Right renal pelvis (tissue), 4 donors: ENCODE measurements around the gene UNC5A. TPM values are rescaled to one million over a fixed set of nuclear protein-coding genes. Genes with fewer than 3 reads are reported as not detected.

Experiments
- DNase-seq, 4 donors: peaks; one replicate each; pipeline ENCODE4 v3.0.0-alpha.2; 2013; ENCODE audit warnings: low read depth in 4 of 4, low spot score in 3 of 4, missing footprints in 1 of 4
- polyA plus RNA-seq, 4 donors: library from polyadenylated mRNA; unstranded; fragments of 120-200 nt; gene quantifications; one replicate each; pipeline ENCODE4 v1.2.1, GENCODE V29; 2013; ENCODE audit not compliant: insufficient read length in 4 of 4

Gene UNC5A
- polyA plus RNA-seq, 4 donors, result 0.11 to 0.38 (median 0.16) TPM

DNA sequence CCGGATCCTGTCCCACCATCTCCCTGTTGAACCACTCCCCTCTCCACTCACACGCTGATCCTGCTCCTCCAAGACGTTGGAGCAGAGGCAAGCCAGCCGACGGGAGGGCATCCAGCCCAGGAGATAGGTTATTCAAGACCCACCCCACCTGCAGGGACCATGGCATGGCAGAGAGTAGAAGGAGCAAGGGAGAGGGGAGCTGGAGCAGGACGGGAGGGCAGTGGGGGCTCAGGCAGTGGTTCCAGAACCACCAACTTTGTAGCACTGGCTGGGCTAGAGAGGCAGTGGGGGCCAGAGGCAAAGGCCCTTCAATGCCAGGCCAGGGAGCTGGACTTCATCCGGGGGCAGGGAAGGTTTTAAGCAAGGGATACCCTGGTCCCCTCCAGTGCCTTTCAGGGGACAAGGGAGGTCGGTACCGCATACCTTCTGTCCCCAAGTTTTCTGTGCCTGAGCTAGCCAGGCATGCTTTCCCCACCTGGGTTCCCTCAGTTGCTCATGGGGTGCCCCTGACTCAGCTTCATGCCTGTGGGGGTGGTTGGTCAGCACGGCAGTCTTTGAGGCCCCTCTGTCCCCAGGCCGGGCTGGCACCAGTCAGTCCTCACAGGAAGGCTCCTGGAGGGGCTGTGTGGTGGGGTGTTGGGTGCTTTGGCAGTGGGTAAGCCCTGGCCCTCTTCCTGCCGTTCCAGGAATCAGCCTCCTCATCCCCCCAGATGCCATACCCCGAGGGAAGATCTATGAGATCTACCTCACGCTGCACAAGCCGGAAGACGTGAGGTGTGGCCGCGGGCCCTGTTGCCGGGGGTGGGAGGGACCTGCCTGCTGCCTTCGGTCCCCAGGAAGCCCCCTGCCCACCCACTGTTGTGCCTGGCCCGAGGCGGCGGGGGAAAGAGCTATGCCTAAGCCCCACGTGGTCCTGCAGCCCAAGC is 66.4 kb downstream of the UNC5A start:
- DNase-seq, result no peak

DNA sequence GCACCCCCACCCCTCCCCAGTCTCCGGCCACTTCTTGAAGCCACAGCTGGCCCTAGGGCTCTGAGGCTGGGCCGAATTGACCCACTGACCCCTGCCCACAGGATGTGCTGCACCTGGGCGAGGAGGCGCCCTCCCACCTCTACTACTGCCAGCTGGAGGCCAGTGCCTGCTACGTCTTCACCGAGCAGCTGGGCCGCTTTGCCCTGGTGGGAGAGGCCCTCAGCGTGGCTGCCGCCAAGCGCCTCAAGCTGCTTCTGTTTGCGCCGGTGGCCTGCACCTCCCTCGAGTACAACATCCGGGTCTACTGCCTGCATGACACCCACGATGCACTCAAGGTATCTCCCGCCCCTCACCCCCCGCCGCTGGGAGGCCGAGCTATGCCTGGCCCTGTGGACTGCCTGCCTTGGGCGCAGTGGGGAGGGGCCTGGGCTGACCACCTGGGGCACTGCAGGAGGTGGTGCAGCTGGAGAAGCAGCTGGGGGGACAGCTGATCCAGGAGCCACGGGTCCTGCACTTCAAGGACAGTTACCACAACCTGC is 67.5 kb downstream of the UNC5A start:
- DNase-seq, result no peak

DNA sequence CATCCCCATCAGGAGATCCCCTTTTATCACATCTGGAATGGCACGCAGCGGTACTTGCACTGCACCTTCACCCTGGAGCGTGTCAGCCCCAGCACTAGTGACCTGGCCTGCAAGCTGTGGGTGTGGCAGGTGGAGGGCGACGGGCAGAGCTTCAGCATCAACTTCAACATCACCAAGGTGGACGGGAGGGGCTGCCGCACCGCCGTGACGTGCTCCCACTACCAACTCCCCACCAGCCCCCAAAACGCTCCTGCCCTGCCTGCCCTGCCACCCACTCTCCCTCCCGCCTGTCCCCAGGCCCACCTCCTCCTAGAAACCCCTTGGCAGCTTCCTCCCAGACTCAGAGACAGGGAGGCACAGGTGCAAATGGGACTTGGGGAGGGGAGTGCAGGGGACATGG is 68.1 kb downstream of the UNC5A start:
- no peak for DNase-seq

DNA sequence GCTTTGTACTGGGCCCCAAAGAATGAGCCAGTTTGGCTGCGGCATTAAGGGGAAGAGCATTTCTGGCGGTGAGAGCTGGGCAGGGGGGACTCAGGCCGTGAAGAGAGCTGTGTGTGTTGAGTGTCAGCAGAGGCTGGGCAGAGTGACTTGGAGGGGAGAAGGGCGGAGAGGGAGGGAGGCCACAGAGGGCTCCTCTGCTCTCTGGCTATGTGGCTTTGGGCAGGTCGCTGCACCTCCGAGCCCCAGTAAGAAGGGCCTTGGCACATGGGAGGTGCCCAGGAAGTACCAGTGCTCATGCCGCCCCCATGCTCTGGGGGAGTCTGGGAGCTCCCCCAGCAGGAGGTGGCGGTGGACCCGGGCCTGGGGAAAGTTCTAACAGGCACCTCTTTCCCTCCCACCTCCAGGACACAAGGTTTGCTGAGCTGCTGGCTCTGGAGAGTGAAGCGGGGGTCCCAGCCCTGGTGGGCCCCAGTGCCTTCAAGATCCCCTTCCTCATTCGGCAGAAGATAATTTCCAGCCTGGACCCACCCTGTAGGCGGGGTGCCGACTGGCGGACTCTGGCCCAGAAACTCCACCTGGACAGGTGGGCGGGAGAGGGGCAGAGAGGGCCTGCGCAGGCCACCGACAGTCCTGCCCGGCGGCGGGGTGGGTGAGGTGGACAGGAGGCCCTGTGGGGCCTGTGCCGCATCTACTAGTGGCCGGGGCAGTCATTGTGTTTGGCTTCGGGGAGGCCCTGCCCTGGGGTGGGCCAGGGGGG is 68.7 kb downstream of the UNC5A start:
- DNase-seq, result no peak

DNA sequence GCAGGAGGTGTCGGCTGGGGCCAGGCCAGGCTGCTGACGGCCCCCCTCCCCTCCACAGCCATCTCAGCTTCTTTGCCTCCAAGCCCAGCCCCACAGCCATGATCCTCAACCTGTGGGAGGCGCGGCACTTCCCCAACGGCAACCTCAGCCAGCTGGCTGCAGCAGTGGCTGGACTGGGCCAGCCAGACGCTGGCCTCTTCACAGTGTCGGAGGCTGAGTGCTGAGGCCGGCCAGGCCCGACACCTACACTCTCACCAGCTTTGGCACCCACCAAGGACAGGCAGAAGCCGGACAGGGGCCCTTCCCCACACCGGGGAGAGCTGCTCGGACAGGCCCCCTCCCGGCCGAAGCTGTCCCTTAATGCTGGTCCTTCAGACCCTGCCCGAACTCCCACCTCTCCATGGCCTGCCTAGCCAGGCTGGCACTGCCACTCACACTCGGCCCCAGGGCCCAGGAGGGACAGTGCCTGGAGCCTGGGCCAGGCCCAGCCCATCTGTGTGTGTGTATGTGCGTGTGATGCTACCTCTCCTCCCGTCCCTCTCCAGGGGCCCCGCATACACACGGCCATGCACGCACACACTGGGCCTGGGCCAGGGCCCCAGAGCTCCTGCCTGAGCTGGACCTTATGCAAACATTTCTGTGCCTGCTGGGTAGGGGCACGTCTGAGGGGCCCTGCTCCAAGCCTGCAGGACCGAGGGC is 69.5 kb downstream of the UNC5A start:
- DNase-seq, result no peak

DNA sequence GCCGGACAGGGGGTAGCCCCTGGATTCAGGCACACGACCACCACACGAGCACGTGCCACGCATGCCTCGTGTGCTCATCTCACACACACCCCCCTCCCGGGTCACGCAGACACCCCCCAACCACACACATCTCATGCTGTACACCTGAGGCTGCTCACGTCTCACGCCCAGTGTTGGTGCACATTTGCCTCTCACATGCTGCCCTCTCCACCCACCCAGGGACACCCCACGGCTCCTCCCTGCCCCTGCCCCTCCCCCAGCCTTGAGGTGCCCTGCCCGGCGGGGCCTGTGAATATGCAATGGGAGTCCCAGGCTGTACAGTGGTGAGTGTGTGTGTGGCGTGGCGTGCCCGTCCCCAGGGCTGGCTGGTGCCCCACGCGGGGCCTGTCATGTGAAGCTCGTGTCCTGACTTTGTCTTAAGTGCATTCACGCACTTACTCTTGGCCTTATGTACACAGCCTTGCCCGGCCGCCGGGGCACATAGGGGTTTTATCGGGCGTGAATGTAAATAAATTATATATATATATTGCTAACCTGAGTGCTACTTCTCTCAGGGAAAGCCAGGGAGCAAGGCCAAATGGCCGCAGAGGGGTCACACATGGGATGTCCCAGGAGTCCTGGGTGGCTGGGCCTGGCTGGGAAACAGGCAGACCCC is 70.1 kb downstream of the UNC5A start:
- no peak for DNase-seq

DNA sequence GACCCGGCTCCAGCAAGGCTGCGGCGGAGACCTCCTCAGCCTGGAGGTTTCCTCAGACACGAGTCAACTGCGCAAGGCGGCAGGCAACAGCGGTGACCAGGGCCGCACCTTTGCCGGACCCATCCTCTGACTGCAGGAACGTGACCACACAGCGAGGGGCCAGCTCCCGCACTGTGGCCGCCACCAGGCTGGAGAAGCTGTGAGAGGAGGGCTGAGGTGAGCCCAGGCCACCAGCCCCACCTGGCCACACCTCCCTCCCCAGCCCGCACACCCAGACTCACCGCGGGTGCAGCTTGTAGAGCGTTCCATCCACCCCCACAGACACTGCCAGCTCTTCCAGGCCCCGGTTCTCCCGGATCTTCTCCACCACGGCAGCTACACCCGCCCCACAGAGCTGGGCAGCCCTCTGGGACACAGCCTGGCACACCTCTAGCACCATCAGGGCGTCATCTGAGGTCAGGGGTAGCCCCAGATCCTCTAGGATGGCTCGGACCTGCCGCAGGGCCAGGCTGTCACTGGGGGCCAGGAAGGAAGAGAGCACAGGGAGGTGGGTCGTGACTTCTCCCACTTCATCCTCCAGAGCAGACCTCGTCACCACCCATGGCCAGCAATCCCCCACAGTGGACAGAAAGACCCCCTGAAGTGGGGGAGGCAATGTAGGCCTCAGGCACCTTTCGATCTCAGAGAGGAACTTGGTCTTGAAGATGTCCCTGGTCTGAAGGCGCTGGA is 70.8 kb downstream of the UNC5A start:
- DNase-seq, result no peak

DNA sequence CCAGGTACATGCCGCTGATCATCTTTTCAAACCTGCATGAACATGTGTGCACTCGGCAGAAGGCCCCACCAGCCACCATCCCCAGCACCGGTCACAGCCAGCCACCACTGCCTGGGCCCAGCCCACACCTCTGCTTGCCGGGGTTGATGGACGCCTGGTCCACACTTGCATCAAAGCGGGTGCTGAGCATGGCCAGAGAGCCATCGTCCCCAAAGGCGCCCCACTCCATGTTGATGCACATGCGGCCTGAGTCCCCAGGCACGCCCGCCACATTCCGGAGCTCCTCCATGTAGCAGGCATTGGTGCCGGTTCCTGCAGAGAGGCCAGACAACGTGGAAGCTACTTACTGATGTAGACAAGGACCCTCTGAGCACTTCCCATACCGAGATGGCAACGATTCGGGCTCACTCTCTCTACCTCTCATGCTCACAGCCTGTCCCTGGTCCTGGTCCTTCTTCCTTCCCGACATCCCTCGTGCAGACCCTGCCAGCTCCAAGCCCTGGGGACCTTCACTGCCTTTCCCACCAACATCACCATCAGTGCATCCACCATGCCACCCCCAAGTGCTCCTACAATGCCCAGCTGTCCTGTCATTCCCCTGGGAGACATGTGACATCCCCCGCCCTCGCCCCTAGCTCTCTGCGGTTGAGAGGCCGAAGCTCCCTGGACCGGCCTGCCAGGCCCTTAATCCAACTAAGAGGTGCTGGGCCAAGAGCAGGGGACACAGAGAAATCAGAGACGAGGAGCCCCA is 71.6 kb downstream of the UNC5A start:
- no peak for DNase-seq

DNA sequence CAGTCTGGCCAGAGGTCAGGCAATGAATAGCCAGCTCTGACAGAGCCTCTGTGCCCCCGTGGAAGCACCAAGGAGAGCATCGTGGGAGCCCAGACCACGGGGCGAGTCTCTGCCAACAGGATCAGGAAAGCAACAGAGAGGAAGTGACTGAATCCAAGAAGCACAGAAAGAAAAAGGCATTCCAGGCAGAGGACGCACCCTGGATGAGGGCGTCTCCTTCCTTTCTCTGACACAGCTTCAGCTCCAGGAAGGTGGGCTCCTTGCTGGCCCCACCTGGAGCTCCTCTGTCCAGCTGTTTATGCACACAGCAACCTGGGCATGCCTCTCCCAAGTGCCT is 72.2 kb downstream of the UNC5A start:
- DNase-seq, result no peak

DNA sequence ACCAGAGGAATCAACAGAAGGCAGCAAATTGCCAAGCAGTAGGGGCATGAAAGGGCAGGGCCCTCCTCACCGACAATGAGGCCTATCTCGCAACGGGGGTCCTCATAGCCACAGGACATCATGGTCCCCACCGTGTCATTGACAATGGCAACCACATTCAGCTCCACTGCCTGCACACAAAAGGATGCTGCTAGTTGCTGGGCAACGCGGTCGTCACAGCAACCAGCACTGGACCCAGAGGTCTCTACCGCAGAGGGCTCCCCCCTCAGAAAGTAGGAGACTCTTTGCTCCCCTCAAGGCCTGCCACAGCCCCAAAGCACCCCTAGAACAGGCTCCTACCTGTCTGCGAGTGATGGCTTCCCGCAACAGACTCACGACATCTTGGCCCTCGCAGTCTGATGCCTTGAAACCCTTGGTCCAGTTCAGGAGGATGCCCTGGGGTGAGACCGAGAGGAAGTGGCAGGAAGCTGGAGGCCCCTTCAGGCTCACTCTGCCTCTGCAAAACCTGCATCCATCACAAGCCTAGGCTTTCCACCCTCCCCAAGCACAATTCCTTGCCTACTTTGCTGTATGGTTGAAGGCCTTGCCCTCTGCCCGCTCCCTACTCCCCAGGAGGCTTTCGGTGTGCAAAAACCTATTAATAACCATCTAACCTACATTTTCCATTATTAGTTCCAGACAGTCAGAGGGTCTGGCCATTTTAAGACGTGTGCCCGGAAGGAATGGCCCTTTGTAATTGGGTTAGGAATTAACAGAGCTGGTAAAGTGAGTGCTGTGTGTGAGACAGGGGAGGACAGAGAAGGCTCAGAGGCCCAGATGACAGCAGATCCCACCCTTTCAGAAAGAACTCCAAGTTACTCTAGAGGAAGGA is 73.6 kb downstream of the UNC5A start:
- DNase-seq, result no peak

DNA sequence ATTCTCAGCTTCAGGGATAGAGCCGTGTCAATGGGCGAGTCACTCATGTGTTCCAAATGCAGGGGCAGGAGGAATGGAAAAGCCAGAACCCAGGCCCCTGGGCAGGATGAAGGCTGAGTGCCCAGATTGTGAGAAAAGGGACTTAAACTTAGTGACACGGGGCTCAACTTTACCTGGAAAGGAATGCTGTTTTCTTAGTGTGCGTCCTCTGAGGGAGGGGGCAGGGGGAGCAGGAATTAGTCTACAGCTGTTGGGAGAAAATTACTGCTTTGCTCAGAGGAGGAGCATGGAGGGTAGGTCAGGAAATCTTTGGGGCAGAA is 74.2 kb downstream of the UNC5A start:
- DNase-seq, result no peak

DNA sequence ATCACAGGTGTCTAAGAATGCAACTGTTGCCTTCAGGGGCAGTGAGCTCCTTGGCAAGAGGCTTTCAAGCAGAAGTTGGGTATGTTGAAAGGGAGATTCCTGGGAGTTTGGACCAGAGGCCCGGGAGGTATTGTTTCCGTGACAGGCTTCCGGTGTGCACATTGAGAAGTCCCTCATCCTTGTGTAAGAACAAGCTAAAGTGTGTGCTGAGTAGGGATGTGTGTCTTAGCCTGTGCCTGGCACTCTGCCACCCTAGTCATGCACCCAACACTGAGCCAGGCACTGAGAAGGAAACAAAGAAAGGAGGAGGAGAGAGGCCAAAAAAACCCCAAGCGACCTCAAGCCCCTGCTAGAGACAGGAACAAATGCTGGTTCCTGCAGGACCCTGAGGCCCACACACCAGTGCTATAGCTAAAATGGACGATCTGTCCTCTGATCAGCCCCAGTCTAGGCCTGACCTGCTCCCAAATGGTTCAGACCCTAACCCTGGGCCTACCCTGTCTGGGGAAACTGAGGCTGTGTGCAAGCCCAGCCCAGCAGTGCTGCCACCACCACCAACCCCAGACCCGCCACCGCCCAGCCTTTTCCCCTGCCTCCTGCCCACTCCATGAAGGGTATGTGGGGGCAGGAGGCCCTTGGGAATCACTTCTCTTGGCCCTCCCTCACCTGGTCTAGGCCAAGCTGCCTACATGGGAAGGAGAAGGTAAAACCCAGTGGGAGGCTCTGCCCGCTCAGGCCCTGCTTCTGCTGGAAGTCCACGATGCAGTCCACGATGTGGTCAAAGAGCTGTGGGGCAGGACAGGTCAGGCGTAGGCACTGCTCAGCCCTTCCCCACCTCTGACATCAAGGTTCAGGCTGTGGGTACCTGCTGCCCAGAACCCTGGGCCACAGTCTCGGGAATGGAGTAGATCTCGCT is 76.2 kb downstream of the UNC5A start:
- no peak for DNase-seq

DNA sequence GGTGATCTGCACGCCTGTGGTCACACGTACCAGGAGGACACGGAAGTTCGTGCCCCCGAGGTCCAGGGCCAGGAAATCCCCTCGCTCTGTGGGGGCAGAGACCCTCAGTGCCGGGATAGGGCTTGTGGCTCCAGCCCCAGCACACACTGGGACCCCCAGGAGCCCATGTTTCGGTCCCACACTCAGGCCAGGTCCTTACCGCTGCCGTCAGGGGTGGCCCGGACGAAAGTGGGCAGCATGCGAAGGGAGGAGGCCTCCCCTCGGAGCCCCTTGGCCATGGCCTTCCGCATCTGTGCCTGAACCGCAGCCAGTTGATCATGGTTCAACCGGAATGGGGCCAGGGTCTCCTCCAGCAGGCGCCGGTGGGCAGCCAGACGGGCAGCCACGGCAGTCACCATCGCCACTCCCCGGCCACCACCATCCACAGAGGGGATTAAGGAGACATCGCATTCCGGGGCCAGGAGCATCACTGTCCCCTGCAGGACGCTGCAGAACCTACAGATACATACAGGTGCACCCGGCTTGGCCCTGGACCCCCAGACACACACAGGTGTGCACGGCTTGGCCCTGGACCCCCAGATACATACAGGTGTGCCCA is 77.0 kb downstream of the UNC5A start:
- no peak for DNase-seq

DNA sequence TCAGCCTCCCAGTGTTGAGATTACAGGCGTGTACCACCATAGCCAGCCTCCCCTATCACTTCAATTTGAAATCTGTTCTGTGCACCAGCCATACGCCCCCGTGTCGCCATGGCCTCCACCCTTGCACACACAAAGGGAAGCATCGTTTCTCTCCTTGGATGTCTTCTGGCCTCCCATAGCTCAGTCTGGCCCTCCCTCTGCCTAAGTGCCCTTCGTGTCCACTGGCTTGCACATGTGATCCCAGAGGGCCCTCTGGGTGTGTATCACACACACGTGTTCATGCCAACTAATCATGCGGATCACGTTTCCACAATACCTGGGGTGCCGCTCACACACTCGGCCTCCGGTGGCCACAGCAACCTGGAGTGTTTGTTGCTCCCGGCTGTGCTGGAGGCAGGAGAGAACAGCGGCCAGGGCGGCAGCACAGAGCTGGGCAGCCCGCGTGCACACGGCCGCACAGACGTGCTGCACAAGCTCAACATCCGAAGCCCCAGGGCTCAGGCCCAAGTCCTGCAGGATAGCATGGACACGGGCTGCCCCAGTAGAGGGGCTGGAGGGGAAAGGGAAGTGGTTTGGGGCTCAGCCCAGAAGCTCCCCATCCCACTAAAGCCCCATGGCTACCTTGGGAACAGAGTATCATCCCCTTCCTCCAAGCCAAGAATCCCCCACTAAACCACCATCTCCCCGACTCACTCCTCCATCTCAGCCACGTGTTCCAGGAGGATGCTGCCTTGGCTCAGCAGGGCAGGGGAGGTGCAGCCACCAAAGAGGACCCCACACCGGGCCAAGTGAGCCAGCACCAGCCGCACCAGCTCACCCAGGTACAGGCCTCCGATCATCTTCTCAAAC is 77.9 kb downstream of the UNC5A start:
- DNase-seq, result no peak

DNA sequence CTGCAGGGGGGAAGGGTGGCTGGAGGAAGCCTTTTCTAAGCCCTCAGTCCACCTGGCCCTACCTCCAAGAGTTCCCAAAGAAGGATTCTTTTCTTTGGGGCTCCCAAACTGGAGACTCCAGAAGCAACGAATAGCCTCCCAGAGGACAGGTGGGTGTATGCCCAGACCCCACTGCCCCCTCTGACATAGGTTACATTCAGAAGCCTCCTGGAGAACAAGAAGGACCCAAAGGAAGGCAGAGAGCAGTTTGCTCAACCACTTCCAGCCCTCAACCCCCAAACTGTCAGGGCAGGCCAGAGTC is 78.5 kb downstream of the UNC5A start:
- no peak for DNase-seq
